OCI-LY7 (cell line): ENCODE data around the gene BCL7C. TPM values are rescaled to one million over a fixed set of nuclear protein-coding genes. Genes with fewer than 3 reads are reported as not detected.

Source experiments
- BruUV-seq: library from RNA; stranded (reverse); fragments of 400-500 nt; replicated peaks from 2 replicates; lab custom pipeline; 2021; lab: Mats Ljungman, UMichigan
- CTCF ChIA-PET: fragments of 300-600 bp; sonication (Branson Sonifier 250); formaldehyde crosslinking; loops from one replicate; lab custom pipeline; 2022; ENCODE audit warnings: antibody characterized with exemption; ENCODE audit not compliant: unreplicated experiment; lab: Charles Lee
- POLR2A ChIA-PET: fragments of 300-600 bp; sonication (Branson Sonifier 250); formaldehyde crosslinking; loops from one replicate; lab custom pipeline; 2022; ENCODE audit warnings: antibody characterized with exemption; lab: Charles Lee
- DNase-seq: peaks from one replicate; pipeline ENCODE4 v3.0.0-alpha.2; 2015; ENCODE audit warnings: low spot score
- H2AFZ ChIP-seq: fragments of 200-600 bp; sonication (generic), shearing (Covaris generic); 2 replicates; pipeline ENCODE4 v1.6.1; 2014; ENCODE audit warnings: mild to moderate bottlenecking, antibody characterized with exemption, low read length, moderate library complexity
- H3K27ac ChIP-seq: fragments of 200-600 bp; sonication (generic); 2 replicates; pipeline ENCODE4 v1.5.1; 2014; ENCODE audit warnings: mixed run types, low read depth, mild to moderate bottlenecking, moderate library complexity, low read length, inconsistent platforms; ENCODE audit not compliant: poor library complexity, severe bottlenecking
- H3K36me3 ChIP-seq: fragments of 200-600 bp; sonication (generic); 2 replicates; pipeline ENCODE4 v1.6.1; 2014; ENCODE audit warnings: mild to moderate bottlenecking, antibody characterized with exemption, low read length, moderate library complexity, mixed read lengths; ENCODE audit not compliant: insufficient read depth
- H3K4me1 ChIP-seq: fragments of 200-600 bp; sonication (generic); 2 replicates; pipeline ENCODE4 v1.5.1; 2014; ENCODE audit warnings: mild to moderate bottlenecking, low read length; ENCODE audit not compliant: insufficient read depth, poor library complexity, severe bottlenecking
- H3K4me2 ChIP-seq: fragments of 200-600 bp; sonication (generic); 2 replicates; pipeline ENCODE4 v1.6.1; 2014; ENCODE audit warnings: mild to moderate bottlenecking, low read length
- H3K4me3 ChIP-seq: fragments of 200-600 bp; sonication (generic); 2 replicates; pipeline ENCODE4 v1.5.1; 2014; ENCODE audit warnings: mild to moderate bottlenecking, low read depth, low read length; ENCODE audit not compliant: poor library complexity, severe bottlenecking
- H3K79me2 ChIP-seq: fragments of 200-600 bp; sonication (generic); 2 replicates; pipeline ENCODE4 v1.6.1; 2016; ENCODE audit warnings: low read depth, mild to moderate bottlenecking, low read length, moderate library complexity, mixed read lengths; ENCODE audit not compliant: insufficient read depth
- H3K9me2 ChIP-seq: fragments of 200-600 bp; sonication (generic); 2 replicates; pipeline ENCODE4 v1.6.1; 2016; ENCODE audit warnings: mild to moderate bottlenecking, low read length, mixed read lengths; ENCODE audit not compliant: insufficient read depth
- H3K9me3 ChIP-seq: fragments of 200-600 bp; sonication (generic); 2 replicates; pipeline ENCODE4 v1.6.1; 2014; ENCODE audit warnings: mild to moderate bottlenecking, mixed run types, low read length, mixed read lengths
- H4K20me1 ChIP-seq: fragments of 200-600 bp; sonication (generic); 2 replicates; pipeline ENCODE4 v1.6.1; 2014; ENCODE audit warnings: mild to moderate bottlenecking, antibody characterized with exemption, low read length, moderate library complexity, mixed read lengths; ENCODE audit not compliant: insufficient read depth
- EZH2phosphoT487 ChIP-seq: fragments of 200-600 bp; sonication (generic); IDR thresholded peaks from 2 replicates; pipeline ENCODE4 v1.6.1; 2018; ENCODE audit warnings: low read depth, borderline replicate concordance, mild to moderate bottlenecking, mixed run types, antibody characterized with exemption, low read length, moderate library complexity, mixed read lengths
- intact Hi-C: fragments of 100-400 bp; cut with micrococcal nuclease; formaldehyde crosslinking; loops from one replicate; pipeline ENCODE4 v1.10.0; 2022; ENCODE audit not compliant: unreplicated experiment
- total RNA-seq, 2 experiments: library from RNA; depleted of rRNA in 1 of 2; stranded (reverse); fragments of >200 nt in 1 of 2; shearing (Covaris generic) in 1 of 2; gene quantifications; 2 replicates each; pipeline ENCODE4 v1.2.3, GENCODE V29; 2014 to 2022
- TF ChIP-seq, protein P1 (sequence below): fragments of 200-600 bp; sonication (generic); conservative IDR thresholded peaks from 2 replicates; pipeline ENCODE4 v1.5.1; 2014; ENCODE audit warnings: mild to moderate bottlenecking, antibody characterized with exemption, low read length, moderate library complexity, mixed read lengths

Gene BCL7C
- total RNA-seq, 2 experiments from 2014 or later: 11.0 to 17.8 TPM

DNA sequence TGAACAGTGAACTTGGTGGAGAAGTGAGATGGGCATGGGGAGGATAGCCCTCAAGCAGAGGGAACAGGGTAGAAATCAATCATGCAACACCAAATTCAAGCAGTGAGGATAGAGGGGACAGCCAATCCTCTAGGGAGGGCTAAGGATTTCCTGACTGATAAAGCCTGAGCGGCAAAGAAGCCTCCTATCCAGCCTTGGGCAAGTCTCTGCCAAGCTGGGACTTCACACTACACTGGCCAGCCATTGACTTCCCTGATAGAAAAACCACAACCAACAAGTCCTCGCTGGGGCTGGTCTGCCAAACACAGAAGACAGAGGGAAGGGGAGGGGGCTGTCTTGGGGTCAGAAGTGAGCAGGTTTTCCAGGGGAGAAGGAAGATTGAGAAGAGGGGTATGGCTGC is 27.0 kb upstream of the BCL7C start:
- TF ChIP-seq, protein P1, sequence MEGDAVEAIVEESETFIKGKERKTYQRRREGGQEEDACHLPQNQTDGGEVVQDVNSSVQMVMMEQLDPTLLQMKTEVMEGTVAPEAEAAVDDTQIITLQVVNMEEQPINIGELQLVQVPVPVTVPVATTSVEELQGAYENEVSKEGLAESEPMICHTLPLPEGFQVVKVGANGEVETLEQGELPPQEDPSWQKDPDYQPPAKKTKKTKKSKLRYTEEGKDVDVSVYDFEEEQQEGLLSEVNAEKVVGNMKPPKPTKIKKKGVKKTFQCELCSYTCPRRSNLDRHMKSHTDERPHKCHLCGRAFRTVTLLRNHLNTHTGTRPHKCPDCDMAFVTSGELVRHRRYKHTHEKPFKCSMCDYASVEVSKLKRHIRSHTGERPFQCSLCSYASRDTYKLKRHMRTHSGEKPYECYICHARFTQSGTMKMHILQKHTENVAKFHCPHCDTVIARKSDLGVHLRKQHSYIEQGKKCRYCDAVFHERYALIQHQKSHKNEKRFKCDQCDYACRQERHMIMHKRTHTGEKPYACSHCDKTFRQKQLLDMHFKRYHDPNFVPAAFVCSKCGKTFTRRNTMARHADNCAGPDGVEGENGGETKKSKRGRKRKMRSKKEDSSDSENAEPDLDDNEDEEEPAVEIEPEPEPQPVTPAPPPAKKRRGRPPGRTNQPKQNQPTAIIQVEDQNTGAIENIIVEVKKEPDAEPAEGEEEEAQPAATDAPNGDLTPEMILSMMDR: no peak
- TF ChIP-seq EZH2phosphoT487: no peak
- Histone ChIP-seq H3K36me3 (no peaks in the 10 kb centered on the region), H3K9me3 (no peaks in the 10 kb centered on the region), H3K27ac (no peak overlapping the region), H4K20me1 (no peaks in the 10 kb centered on the region), H3K4me3 (no peak overlapping the region), H3K9me2 (no peaks in the 10 kb centered on the region), H3K79me2 (no peaks in the 10 kb centered on the region), H2AFZ (peak overlapping the region; percentile 72), H3K4me1 (peaks cover 12% of the 10 kb centered on the region), H3K4me2 (peak overlapping the region; percentile 87; the same call in 1 of the 2 replicates)
- no TSS peak for BruUV-seq
- intact Hi-C loops: loop anchor here (1.0 kb wide), 1 partner anchor 77 kb away; no protein-coding TSS in a partner anchor
- DNase-seq: no peak
- CTCF ChIA-PET: interaction anchor here (1.2 kb wide), 1 partner anchor 75 kb away, joined by 4 read pairs; no protein-coding TSS in a partner anchor
- POLR2A ChIA-PET: no interaction called here

DNA sequence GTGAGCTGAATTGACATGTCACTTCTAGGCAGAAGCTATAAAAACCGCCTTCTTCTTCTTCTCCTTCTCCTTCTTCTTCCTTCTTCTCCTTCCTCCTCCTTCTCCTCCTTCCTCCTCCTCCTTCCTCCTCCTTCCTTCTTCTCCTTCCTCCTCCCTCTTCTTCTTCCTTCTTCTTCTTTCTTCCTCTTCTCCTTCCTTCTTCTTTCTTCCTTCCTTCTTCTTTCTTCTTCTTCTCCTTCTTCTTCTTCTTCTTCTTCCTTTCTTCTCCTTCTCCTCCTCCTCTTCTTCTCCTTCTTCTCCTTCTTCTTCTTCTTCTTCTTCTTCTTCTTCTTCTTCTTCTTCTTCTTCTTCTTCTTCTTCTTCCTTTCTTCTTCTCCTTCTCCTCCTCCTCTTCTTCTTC is 24.7 kb upstream of the BCL7C start:
- Histone ChIP-seq H3K4me1 (peaks cover 7% of the 10 kb centered on the region), H3K9me2 (no peaks in the 10 kb centered on the region), H4K20me1 (no peaks in the 10 kb centered on the region), H3K4me3 (no peak overlapping the region), H3K4me2 (no peak overlapping the region), H3K27ac (no peak overlapping the region), H2AFZ (no peak overlapping the region), H3K9me3 (no peaks in the 10 kb centered on the region), H3K79me2 (no peaks in the 10 kb centered on the region), H3K36me3 (no peaks in the 10 kb centered on the region)
- BruUV-seq: no TSS peak
- intact Hi-C loops: no loop called here
- TF ChIP-seq, protein P1: no peak
- no peak for TF ChIP-seq EZH2phosphoT487
- no peak for DNase-seq
- ChIA-PET CTCF (no interaction called here), POLR2A (interaction anchor here (0.6 kb wide), 2 partner anchors 66 to 119 kb away, joined by 4 to 7 read pairs; no protein-coding TSS in a partner anchor)

DNA sequence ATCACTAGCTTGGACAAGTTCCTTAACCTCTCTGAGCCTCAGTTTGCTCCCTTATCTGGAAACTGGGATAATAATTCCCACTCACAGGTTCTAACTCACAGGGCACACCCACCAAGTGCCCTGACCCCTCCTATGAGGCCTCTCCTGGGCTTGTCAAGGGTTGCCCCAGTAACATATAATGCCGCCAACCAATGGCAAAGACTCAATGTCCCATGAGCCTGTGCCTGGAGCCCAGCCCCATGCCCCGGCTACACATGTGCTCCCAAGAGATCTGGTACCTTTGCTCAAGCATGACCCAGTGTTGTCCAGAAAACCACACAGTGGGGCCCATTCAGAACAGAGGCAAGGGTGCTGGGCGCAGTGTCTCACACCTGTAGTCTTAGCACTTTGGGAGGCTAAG is 21.0 kb upstream of the BCL7C start:
- Histone ChIP-seq H3K36me3 (no peaks in the 10 kb centered on the region), H3K27ac (no peak overlapping the region), H3K4me3 (no peak overlapping the region), H3K4me2 (no peak overlapping the region), H3K79me2 (no peaks in the 10 kb centered on the region), H3K9me2 (no peaks in the 10 kb centered on the region), H3K9me3 (no peaks in the 10 kb centered on the region), H2AFZ (no peak overlapping the region), H4K20me1 (no peaks in the 10 kb centered on the region), H3K4me1 (no peaks in the 10 kb centered on the region)
- TF ChIP-seq EZH2phosphoT487: no peak
- TF ChIP-seq, protein P1: no peak
- ChIA-PET POLR2A (no interaction called here), CTCF (no interaction called here)
- DNase-seq: no peak
- BruUV-seq: no TSS peak
- intact Hi-C loops: no loop called here
